ENCODE measurements around the gene ATF2. TPM values are rescaled to one million over a fixed set of nuclear protein-coding genes. Genes with fewer than 3 reads are reported as not detected.

ATF2 gene
- total and polyA plus RNA-seq, 2 of the 13 experiments (the other 11 are each of a cell fraction or from before 2014, with no cell fraction given): 91.6 to 95.1 TPM

GRCh38 chr2:175062787-175063585 lies 105.0 kb downstream of the ATF2 start (continued):
- TF ChIP-seq ZNF687 (CRISPR knock-in tag; IDR thresholded peaks at IDR 0.05) (peak; percentile 79), TCF12 (IDR thresholded peaks at IDR 0.05) (no peak), TCF12 (CRISPR knock-in tag; IDR thresholded peaks at IDR 0.05) (peak; percentile 100), CSRNP1 (CRISPR knock-in tag; IDR thresholded peaks at IDR 0.05) (peak; percentile 93), PATZ1 (CRISPR knock-in tag; IDR thresholded peaks at IDR 0.05) (peak; percentile 71), ZNF792 (CRISPR knock-in tag; IDR thresholded peaks at IDR 0.05) (peak; percentile 98; the same call in 1 of the 2 replicates), SAP130 (CRISPR knock-in tag; IDR thresholded peaks at IDR 0.05; ENCODE audit: low read depth) (peak; percentile 92), AHR (CRISPR knock-in tag; IDR thresholded peaks at IDR 0.05) (0 out of 2 replicates have a peak, but pooled peaks have one; percentile 30), USF2 (IDR thresholded peaks at IDR 0.05; ENCODE audit: low read depth, low read length) (no peak), USF2 (CRISPR knock-in tag; IDR thresholded peaks at IDR 0.05; ENCODE audit: borderline replicate concordance) (peak; percentile 54; the same call in 1 of the 2 replicates), JUND (CRISPR knock-in tag; IDR thresholded peaks at IDR 0.05) (peak; percentile 100), MXI1 (IDR thresholded peaks at IDR 0.05; ENCODE audit: borderline replicate concordance, low read depth, low read length) (peak; percentile 71; the same call in 1 of the 3 replicates), MAFG (CRISPR knock-in tag; IDR thresholded peaks at IDR 0.05) (peak; percentile 62; the same call in 1 of the 2 replicates), PAWR (CRISPR knock-in tag; IDR thresholded peaks at IDR 0.05; ENCODE audit: borderline replicate concordance) (no peak), HINFP (CRISPR knock-in tag; IDR thresholded peaks at IDR 0.05; ENCODE audit: low read depth) (peak; percentile 72)

Data from HepG2 (cell line).